Kasumi-1 (cell line): ENCODE data around the gene NECTIN3.

ENCODE experiments used
- DNase-seq, 2 experiments: peaks; one replicate each; lab custom pipeline; 2025; lab: John Stamatoyannopoulos, UW

The NECTIN3 gene

GRCh38 chr3:111071257-111072030 is at the start of gene NECTIN3:
TSS of gene NECTIN3 (plus strand) at chr3:111071816. CDS start at chr3:111072018, 202 bp downstream.
- DNase-seq, result peak; percentile 46 to 53

- peak; percentile 2 to 6 for DNase-seq
Measured at GRCh38 chr3:111027868-111028267, 43.7 kb upstream of the NECTIN3 start.

GRCh38 chr3:111031538-111031937 is 40.1 kb upstream of the NECTIN3 start:
- no peak for DNase-seq

GRCh38 chr3:111032677-111033076 is 38.9 kb upstream of the NECTIN3 start:
- DNase-seq, result no peak

GRCh38 chr3:111033470-111034050 is 38.1 kb upstream of the NECTIN3 start:
- DNase-seq, result no peak

- DNase-seq, result no peak
Measured at GRCh38 chr3:111035316-111035715, 36.3 kb upstream of the NECTIN3 start.

- DNase-seq, result no peak
Measured at GRCh38 chr3:111035902-111036301, 35.7 kb upstream of the NECTIN3 start.

GRCh38 chr3:111040959-111041358 is 30.7 kb upstream of the NECTIN3 start:
- no peak for DNase-seq

GRCh38 chr3:111045564-111045963 is 26.1 kb upstream of the NECTIN3 start:
- no peak for DNase-seq

- DNase-seq, result no peak
Measured at GRCh38 chr3:111047042-111047441, 24.6 kb upstream of the NECTIN3 start.

GRCh38 chr3:111047812-111048435 is 23.7 kb upstream of the NECTIN3 start:
- no peak for DNase-seq

- peak; percentile 39 to 58 for DNase-seq
Measured at GRCh38 chr3:111051354-111051753, 20.3 kb upstream of the NECTIN3 start.

- DNase-seq, result no peak
Measured at GRCh38 chr3:111068574-111068973, 3.0 kb upstream of the NECTIN3 start.

GRCh38 chr3:111069974-111070771 is 1.4 kb upstream of the NECTIN3 start:
- no peak for DNase-seq

- no peak for DNase-seq
Measured at GRCh38 chr3:111070772-111071256, 802 bp upstream of the NECTIN3 start.

- peak; percentile 12 to 13 for DNase-seq
Measured at GRCh38 chr3:111072031-111072921, 660 bp downstream of the NECTIN3 start.

- DNase-seq, result no peak
Measured at GRCh38 chr3:111073218-111073617, 1.6 kb downstream of the NECTIN3 start.

- no peak for DNase-seq
Measured at GRCh38 chr3:111076732-111077131, 5.1 kb downstream of the NECTIN3 start.

- DNase-seq, result no peak
Measured at GRCh38 chr3:111077369-111077768, 5.8 kb downstream of the NECTIN3 start.

GRCh38 chr3:111080413-111080812 is 8.8 kb downstream of the NECTIN3 start:
- DNase-seq, result peak; percentile 58 to 73

- no peak for DNase-seq
Measured at GRCh38 chr3:111081008-111081545, 9.5 kb downstream of the NECTIN3 start.
